Epidermal melanocyte (primary cell): ENCODE results near the gene CYTH4.
A peak's percentile ranks its signal among the peaks of the same experiment; 100 is the strongest.
"Not testable (repeated sequence)": the region's sequence is repeated elsewhere in the genome, so short reads cannot be mapped to it uniquely, and the experiment has no call there.

Source experiments
- DNase-seq: peaks from one replicate; pipeline ENCODE4 v3.0.0; 2011; ENCODE audit warnings: low spot score; ENCODE audit not compliant: insufficient read length

Gene CYTH4

GRCh38 chr22:37282385-37282677, at the start of gene CYTH4:
Gene CYTH4, plus strand, starts transcription at chr22:37282508. Its CDS starts 62 bp downstream, at chr22:37282570.
- peak; percentile 6 for DNase-seq

- DNase-seq: not testable (repeated sequence)
These were observed 48.9 kb upstream of the CYTH4 start for GRCh38 chr22:37233371-37233750.

GRCh38 chr22:37233751-37234631, 48.3 kb upstream of the CYTH4 start:
- DNase-seq: no peak

GRCh38 chr22:37234736-37235711, 47.3 kb upstream of the CYTH4 start:
- DNase-seq: no peak

- DNase-seq: no peak
These were observed 46.3 kb upstream of the CYTH4 start for GRCh38 chr22:37235897-37236607.

- no peak for DNase-seq
These were observed 44.7 kb upstream of the CYTH4 start for GRCh38 chr22:37237371-37238268.

GRCh38 chr22:37239336-37240239, 42.7 kb upstream of the CYTH4 start:
- DNase-seq: no peak

GRCh38 chr22:37240240-37240940, 41.9 kb upstream of the CYTH4 start:
- DNase-seq: no peak

GRCh38 chr22:37240941-37241320, 41.4 kb upstream of the CYTH4 start:
- DNase-seq: no peak

- no peak for DNase-seq
These were observed 40.8 kb upstream of the CYTH4 start for GRCh38 chr22:37241351-37242142.

- no peak for DNase-seq
These were observed 39.9 kb upstream of the CYTH4 start for GRCh38 chr22:37242395-37242918.

- no peak for DNase-seq
These were observed 38.8 kb upstream of the CYTH4 start for GRCh38 chr22:37243402-37244113.

- no peak for DNase-seq
These were observed 38.0 kb upstream of the CYTH4 start, which contains the start of gene RAC2 for GRCh38 chr22:37244114-37244921. Gene RAC2, minus strand, starts transcription at chr22:37244269. Its CDS starts 121 bp downstream, at chr22:37244148.

GRCh38 chr22:37244922-37245722, 37.2 kb upstream of the CYTH4 start:
- DNase-seq: no peak

- DNase-seq: no peak
These were observed 36.6 kb upstream of the CYTH4 start for GRCh38 chr22:37245740-37246139.
